GM19397 (cell line): Measurements from ENCODE around the gene PABPN1L.

ENCODE experiments used
- ATAC-seq: cut with Tn5 transposase; IDR thresholded peaks from one replicate; pipeline ENCODE4 v1.9.1; 2021; ENCODE audit warnings: mild to moderate bottlenecking, moderate library complexity; ENCODE audit not compliant: unreplicated experiment

PABPN1L gene

GRCh38 chr16:88884569-88885271 is 18.3 kb upstream of the PABPN1L start:
- no peak for ATAC-seq

GRCh38 chr16:88883946-88884345 is 17.5 kb upstream of the PABPN1L start:
- no peak for ATAC-seq

GRCh38 chr16:88883117-88883895 is 16.8 kb upstream of the PABPN1L start:
- no peak for ATAC-seq

GRCh38 chr16:88882358-88883030 is 16.0 kb upstream of the PABPN1L start:
- no peak for ATAC-seq

GRCh38 chr16:88881675-88882357 is 15.4 kb upstream of the PABPN1L start:
- no peak for ATAC-seq

GRCh38 chr16:88881007-88881615 is 14.7 kb upstream of the PABPN1L start:
- no peak for ATAC-seq

GRCh38 chr16:88880226-88881006 is 14.0 kb upstream of the PABPN1L start:
- ATAC-seq = no peak

- ATAC-seq = no peak
Measured at GRCh38 chr16:88879788-88880055, 13.3 kb upstream of the PABPN1L start.

- ATAC-seq = no peak
Measured at GRCh38 chr16:88878967-88879787, 12.7 kb upstream of the PABPN1L start.

GRCh38 chr16:88878356-88878755 is 11.9 kb upstream of the PABPN1L start:
- no peak for ATAC-seq

- ATAC-seq = no peak
Measured at GRCh38 chr16:88877564-88878289, 11.3 kb upstream of the PABPN1L start.

- ATAC-seq = no peak
Measured at GRCh38 chr16:88876942-88877526, 10.6 kb upstream of the PABPN1L start.

- no peak for ATAC-seq
Measured at GRCh38 chr16:88875703-88876234, 9.3 kb upstream of the PABPN1L start.

GRCh38 chr16:88874938-88875599 is 8.6 kb upstream of the PABPN1L start:
- ATAC-seq = no peak

- ATAC-seq = no peak
Measured at GRCh38 chr16:88872650-88873331, 6.3 kb upstream of the PABPN1L start.

- ATAC-seq = no peak
Measured at GRCh38 chr16:88871730-88872416, 5.4 kb upstream of the PABPN1L start.

- no peak for ATAC-seq
Measured at GRCh38 chr16:88871349-88871702, 4.9 kb upstream of the PABPN1L start.
